H1 (cell line): ENCODE results near the gene APBA2. TPM values are rescaled to one million over a fixed set of nuclear protein-coding genes. Genes with fewer than 3 reads are reported as not detected.

ENCODE experiments used
- CEBPB ChIP-seq: IDR thresholded peaks from 2 replicates; pipeline ENCODE4 v1.6.1; 2012; ENCODE audit warnings: low read depth, low read length
- CTCF ChIP-seq, 3 experiments: IDR thresholded peaks; 1 replicate in 2 of 3; 2 replicates in 1 of 3; pipeline versions ENCODE4 v1.5.1 to v1.6.1; 2011; ENCODE audit warnings: low read length in 3 of 3, mild to moderate bottlenecking in 3 of 3, inconsistent platforms in 2 of 3, low read depth in 1 of 3, moderate library complexity in 1 of 3; ENCODE audit not compliant: insufficient read depth in 1 of 3; ENCODE audit errors: control extremely low read depth in 1 of 3
- KDM1A ChIP-seq: fragments of 200-600, 300-600 bp; sonication (generic); IDR thresholded peaks from 2 replicates; pipeline ENCODE4 v1.7.1; 2016; ENCODE audit warnings: mild to moderate bottlenecking, low read length, borderline replicate concordance
- KDM4A ChIP-seq: IDR thresholded peaks from one replicate; pipeline ENCODE4 v1.7.1; 2012; ENCODE audit warnings: low read depth, mild to moderate bottlenecking, moderate library complexity, low read length, inconsistent platforms; ENCODE audit not compliant: severe bottlenecking
- NRF1 ChIP-seq: IDR thresholded peaks from 2 replicates; pipeline ENCODE4 v1.6.1; 2011; ENCODE audit warnings: mild to moderate bottlenecking, low read depth, low read length, improper control_type of control experiment
- POLR2AphosphoS5 ChIP-seq: IDR thresholded peaks from 2 replicates; pipeline ENCODE4 v1.6.1; 2011; ENCODE audit warnings: low read depth, low read length
- POU5F1 ChIP-seq: IDR thresholded peaks from 2 replicates; pipeline ENCODE4 v1.6.1; 2011; ENCODE audit warnings: low read depth, mild to moderate bottlenecking, low read length, moderate library complexity
- SP1 ChIP-seq: IDR thresholded peaks from 2 replicates; pipeline ENCODE4 v1.6.1; 2011; ENCODE audit warnings: low read depth, low read length
- TCF12 ChIP-seq: IDR thresholded peaks from 2 replicates; pipeline ENCODE4 v1.6.1; 2011; ENCODE audit warnings: low read depth, mild to moderate bottlenecking, low read length
- polyA plus RNA-seq, 7 experiments: library from polyadenylated mRNA; depleted of rRNA in 3 of 7; stranded (reverse) in 5 of 7; unstranded in 2 of 7; fragments of >200 nt in 5 of 7; fragments of 200-250 nt in 2 of 7; gene quantifications; 1 replicate in 5 of 7; 2 replicates in 1 of 7; 4 replicates in 1 of 7; pipeline versions ENCODE4 v1.2.1 to v1.2.3, GENCODE V29; 2011 to 2013; ENCODE audit warnings: missing spikeins in 2 of 7, mixed read lengths in 2 of 7
- total RNA-seq: library from RNA; stranded (reverse); fragmentation: NEBNext Ultra II Directional; extraction: Animal tissue kit (Norgen Biotek cat#: 25700); gene quantifications from 2 replicates; pipeline ENCODE4 v1.2.1, GENCODE V29; 2021
- TF ChIP-seq, protein P1 (sequence below): fragments of 300-600 bp; sonication (generic); IDR thresholded peaks from 2 replicates; pipeline ENCODE4 v1.7.1; 2012; ENCODE audit warnings: low read length, moderate library complexity, mild to moderate bottlenecking, inconsistent platforms; ENCODE audit not compliant: insufficient replicate concordance

APBA2 gene
- total and polyA plus RNA-seq, 2 of the 8 experiments (the other 6 are each of a cell fraction or from before 2014, with no cell fraction given): 15.5 to 19.0 TPM

DNA sequence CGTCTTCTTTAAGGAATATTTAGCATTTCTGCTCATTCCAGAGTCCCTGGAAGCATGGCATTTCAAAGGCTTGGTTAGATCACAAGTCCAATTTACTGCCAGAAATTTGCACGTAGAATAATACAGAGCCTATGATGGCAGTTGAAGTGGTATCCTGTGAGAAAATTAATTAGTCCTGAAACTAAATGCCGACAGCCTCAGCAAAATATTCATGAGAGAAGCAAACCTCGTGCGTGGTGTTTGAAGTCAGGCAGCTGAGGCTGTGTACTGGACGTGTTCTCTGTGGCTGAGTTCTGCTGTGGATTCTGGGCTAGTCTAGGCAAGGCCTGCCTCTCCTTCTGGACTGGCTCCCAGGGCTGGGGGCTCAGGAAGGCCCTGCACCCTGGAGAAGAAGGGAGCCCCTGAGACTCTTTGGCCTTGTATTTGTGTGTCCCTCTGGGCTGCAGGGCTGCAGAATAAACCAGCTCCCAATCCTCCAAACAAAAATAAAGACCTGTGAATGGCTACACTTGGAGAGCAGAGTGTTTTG is 106.6 kb downstream of the APBA2 start (continued):
- TF ChIP-seq, protein P1, sequence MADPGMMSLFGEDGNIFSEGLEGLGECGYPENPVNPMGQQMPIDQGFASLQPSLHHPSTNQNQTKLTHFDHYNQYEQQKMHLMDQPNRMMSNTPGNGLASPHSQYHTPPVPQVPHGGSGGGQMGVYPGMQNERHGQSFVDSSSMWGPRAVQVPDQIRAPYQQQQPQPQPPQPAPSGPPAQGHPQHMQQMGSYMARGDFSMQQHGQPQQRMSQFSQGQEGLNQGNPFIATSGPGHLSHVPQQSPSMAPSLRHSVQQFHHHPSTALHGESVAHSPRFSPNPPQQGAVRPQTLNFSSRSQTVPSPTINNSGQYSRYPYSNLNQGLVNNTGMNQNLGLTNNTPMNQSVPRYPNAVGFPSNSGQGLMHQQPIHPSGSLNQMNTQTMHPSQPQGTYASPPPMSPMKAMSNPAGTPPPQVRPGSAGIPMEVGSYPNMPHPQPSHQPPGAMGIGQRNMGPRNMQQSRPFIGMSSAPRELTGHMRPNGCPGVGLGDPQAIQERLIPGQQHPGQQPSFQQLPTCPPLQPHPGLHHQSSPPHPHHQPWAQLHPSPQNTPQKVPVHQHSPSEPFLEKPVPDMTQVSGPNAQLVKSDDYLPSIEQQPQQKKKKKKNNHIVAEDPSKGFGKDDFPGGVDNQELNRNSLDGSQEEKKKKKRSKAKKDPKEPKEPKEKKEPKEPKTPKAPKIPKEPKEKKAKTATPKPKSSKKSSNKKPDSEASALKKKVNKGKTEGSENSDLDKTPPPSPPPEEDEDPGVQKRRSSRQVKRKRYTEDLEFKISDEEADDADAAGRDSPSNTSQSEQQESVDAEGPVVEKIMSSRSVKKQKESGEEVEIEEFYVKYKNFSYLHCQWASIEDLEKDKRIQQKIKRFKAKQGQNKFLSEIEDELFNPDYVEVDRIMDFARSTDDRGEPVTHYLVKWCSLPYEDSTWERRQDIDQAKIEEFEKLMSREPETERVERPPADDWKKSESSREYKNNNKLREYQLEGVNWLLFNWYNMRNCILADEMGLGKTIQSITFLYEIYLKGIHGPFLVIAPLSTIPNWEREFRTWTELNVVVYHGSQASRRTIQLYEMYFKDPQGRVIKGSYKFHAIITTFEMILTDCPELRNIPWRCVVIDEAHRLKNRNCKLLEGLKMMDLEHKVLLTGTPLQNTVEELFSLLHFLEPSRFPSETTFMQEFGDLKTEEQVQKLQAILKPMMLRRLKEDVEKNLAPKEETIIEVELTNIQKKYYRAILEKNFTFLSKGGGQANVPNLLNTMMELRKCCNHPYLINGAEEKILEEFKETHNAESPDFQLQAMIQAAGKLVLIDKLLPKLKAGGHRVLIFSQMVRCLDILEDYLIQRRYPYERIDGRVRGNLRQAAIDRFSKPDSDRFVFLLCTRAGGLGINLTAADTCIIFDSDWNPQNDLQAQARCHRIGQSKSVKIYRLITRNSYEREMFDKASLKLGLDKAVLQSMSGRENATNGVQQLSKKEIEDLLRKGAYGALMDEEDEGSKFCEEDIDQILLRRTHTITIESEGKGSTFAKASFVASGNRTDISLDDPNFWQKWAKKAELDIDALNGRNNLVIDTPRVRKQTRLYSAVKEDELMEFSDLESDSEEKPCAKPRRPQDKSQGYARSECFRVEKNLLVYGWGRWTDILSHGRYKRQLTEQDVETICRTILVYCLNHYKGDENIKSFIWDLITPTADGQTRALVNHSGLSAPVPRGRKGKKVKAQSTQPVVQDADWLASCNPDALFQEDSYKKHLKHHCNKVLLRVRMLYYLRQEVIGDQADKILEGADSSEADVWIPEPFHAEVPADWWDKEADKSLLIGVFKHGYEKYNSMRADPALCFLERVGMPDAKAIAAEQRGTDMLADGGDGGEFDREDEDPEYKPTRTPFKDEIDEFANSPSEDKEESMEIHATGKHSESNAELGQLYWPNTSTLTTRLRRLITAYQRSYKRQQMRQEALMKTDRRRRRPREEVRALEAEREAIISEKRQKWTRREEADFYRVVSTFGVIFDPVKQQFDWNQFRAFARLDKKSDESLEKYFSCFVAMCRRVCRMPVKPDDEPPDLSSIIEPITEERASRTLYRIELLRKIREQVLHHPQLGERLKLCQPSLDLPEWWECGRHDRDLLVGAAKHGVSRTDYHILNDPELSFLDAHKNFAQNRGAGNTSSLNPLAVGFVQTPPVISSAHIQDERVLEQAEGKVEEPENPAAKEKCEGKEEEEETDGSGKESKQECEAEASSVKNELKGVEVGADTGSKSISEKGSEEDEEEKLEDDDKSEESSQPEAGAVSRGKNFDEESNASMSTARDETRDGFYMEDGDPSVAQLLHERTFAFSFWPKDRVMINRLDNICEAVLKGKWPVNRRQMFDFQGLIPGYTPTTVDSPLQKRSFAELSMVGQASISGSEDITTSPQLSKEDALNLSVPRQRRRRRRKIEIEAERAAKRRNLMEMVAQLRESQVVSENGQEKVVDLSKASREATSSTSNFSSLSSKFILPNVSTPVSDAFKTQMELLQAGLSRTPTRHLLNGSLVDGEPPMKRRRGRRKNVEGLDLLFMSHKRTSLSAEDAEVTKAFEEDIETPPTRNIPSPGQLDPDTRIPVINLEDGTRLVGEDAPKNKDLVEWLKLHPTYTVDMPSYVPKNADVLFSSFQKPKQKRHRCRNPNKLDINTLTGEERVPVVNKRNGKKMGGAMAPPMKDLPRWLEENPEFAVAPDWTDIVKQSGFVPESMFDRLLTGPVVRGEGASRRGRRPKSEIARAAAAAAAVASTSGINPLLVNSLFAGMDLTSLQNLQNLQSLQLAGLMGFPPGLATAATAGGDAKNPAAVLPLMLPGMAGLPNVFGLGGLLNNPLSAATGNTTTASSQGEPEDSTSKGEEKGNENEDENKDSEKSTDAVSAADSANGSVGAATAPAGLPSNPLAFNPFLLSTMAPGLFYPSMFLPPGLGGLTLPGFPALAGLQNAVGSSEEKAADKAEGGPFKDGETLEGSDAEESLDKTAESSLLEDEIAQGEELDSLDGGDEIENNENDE: no peak
- TF ChIP-seq POLR2AphosphoS5 (no peak), CTCF (IDR thresholded peaks at IDR 0.05; ENCODE audit: control extremely low read depth in 1 of 3, insufficient read depth in 1 of 3, low read depth in 1 of 3, low read length in 3 of 3) (no peak), TCF12 (no peak), KDM4A (no peak), POU5F1 (no peak), CEBPB (no peak), KDM1A (no peak), NRF1 (no peak), SP1 (no peak)
